Jurkat, Clone E6-1 (cell line): ENCODE results near the gene PDE6D.

Experiments used
- DNase-seq: peaks from one replicate; pipeline ENCODE4 v3.0.0-alpha.2; 2011; ENCODE audit warnings: low read depth, low spot score
- H3K4me3 ChIP-seq: 2 replicates; pipeline ENCODE4 v1.5.1; 2011; ENCODE audit warnings: mild to moderate bottlenecking, low read length, control low read depth, moderate library complexity

The PDE6D gene

DNA sequence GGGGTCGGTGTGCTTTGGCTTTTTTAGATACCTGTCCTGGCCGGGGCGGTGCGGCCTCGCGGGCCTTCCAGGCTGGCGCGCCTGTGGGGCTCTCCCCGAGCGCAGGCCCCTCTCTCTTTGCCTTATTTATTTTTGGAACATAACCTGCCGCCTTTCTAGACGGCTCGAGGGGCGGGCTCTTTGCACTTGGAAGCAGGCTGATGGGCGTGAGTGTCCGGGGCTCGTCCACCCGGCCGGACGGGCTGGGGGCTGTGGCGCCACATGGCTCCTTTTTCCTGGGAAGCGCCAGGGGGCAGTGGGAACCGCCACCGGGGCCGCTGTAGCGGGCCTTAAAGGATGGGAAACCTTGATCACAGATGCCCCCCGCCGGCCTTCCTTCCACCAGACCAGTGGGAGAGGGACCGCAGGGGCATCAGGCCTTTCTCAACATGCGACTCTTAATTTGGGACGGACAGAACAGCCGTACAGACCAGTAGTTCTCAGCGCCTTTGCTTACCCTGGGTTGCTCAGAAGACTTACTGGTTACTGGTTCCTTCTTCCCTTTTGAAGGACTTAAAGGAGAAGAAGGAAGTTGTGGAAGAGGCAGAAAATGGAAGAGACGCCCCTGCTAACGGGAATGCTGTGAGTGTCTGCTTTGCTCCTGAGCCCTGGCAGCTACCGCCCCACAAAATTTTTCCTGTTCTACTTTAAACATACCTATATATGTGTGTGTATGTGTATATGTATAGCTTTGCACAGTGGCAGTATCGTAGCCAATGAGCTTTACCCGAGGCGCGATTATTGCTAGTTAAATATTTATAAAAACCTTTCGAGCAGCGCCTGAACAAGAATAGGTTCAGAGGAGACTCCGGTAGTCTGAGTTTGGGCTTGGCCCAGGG lies 70.0 kb downstream of the PDE6D start:
- DNase-seq: no peak

DNA sequence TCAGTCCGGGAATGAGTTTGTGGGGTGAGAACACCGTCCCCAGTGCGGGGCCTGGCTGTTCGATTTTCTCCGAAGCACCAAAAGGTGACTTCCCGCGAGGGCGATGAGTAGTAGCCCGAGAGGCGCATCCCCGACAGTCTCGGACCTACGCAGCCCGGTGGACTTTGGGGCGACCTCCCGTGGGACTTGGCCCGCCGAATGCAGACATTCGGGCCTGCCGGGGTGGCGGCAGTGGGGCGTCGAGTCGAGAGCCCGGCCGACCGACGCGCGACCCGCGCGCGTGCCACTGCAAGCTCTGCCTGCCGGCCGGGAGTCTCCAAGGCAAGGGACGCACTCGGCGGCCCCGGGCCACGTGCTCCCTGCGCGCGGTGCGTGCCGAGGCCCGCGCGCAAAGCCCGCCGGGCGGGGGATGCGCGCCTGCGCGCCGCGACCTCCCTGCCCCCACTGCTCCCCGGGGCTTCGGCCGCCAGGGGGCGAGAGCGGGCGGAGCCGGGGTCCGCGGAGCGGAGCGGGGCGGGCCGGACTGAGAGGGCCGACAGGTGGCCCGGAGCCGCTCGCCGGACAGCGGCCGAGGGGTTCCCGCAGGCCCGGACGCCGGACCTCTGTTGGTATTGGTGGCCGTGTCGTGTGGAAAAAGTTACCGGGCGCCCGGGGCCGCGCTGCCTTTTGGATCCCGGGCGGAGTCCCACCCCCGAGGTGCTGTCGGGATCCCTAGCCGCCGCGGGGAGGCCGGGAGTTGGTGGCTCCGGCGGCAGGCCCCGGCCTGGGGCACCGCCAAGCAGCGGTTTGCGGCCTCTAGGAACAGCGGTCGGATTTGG lies 70.9 kb downstream of the PDE6D start:
- DNase-seq: peak; percentile 57
- H3K4me3 ChIP-seq: peak overlapping the region; percentile 89

More for the DNA sequence above, 70.0 kb downstream of the PDE6D start:
- peak overlapping the region; percentile 89 for H3K4me3 ChIP-seq

DNA sequence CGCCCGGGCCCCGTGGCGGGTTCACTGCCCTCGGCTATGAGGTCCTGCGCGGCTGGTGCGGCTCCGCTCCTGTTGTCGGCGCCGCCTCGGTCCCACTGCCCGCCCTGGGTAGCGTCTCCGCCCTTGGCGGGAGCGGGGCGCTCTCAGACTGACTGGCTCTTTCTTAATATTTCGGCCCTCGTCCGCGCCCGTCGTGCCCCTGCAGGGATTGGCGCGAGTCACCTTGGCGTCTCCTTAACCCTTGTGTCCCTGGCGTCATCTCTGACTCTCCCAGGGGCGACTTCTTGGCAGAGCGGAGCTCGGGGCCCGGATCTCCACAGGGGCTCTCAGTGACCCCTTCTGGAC lies 71.5 kb downstream of the PDE6D start:
- H3K4me3 ChIP-seq: peak overlapping the region; percentile 89
- DNase-seq: no peak

DNA sequence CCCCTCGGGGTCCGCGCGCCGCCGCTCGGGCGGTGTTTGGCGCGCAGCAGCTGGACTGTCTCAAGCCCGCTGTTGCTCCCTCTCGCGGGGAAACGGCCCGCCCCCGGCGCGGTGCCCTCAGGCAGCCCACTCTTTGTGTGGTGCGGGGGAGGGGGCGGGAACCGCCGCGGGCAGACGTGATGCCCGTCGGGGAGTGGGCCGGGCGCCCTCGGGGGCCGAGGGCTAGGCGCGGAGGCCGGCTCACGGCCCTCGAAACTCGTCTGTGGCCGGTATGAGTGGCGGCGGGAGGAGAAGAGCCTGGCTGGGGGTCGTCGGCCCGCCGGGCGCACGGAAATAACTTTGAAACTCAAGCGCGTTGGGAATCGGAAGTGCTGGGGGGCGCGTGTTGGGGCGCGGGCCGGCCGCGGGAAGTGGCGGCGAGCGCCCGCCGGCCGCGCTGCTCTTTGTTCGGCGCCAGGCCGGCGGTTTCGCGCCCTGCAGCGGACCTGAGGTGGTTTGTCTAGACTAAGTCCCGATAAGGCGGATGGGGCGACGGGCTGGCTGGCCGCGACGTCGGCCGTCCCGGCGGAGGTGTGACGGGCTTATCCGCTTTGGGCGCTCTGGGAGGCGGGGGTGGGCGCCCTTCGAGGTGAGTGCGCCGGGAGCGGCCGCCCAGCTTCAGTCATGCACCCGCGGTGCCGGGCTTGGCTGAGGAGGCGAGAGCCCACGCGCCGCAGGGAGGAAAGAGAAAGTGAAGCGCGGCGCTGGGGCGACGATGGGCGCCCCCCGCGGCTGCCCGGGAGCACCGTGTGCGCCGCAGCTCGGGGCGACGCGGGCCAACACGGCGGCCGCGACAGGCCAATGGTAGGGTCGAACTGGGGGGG lies 72.1 kb downstream of the PDE6D start:
- peak overlapping the region; percentile 89 for H3K4me3 ChIP-seq
- no peak for DNase-seq

DNA sequence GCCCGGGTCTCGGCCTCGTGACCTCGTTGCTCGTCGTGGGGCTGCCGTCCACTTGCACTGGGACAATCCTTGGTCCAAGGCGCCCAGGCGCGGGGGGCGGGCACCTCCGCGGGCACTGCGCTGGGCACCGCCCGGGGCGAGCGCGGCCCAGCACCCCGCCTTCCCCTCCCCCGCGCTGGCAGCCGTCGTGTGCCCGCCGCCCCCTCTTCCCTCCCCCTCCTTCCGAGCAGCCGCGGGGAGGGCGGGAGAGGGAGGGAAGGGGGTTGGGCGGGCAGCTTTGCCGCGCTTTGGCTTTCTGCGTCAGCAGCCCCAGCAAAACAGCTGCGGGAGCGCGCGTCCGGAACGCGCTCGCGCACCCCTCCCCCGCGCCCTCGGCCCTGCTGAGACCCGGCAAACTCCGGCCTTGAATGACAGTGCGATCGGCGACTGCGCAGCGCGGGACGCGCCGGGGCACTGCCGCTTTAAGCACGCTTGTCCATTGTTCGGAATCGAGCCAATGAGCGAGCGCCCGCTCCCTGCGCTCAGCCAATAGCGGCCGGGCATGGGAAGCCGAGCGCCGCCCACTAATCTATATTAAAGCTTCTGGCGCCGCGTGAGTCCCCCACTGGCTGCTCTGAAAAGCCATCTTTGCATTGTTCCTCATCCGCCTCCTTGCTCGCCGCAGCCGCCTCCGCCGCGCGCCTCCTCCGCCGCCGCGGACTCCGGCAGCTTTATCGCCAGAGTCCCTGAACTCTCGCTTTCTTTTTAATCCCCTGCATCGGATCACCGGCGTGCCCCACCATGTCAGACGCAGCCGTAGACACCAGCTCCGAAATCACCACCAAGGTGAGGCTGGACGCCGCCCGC lies 72.9 kb downstream of the PDE6D start, which contains the start of gene PTMA:
Gene PTMA, plus strand, starts transcription at position 599 of the 846 bp plus-strand sequence. Its CDS starts 182 bp downstream, at position 781.
- DNase-seq: peak; percentile 99
- H3K4me3 ChIP-seq: peak within 1 kb of the TSS; percentile 90

DNA sequence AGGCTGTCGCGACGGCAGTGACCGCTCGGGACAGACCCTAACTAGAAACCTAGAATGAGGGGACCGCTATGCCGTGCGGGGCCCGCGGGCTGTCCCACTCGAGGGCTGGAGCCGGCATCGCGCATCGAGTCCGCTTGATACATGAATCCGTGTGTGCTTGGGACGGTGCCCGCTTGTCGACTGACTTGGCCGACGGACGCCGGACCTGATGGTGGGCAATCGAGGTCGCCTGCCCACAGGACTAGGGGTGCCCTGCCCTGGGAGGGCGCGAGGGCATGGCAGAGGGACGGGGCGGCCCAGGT lies 73.5 kb downstream of the PDE6D start:
- H3K4me3 ChIP-seq: peak overlapping the region; percentile 90
- no peak for DNase-seq

DNA sequence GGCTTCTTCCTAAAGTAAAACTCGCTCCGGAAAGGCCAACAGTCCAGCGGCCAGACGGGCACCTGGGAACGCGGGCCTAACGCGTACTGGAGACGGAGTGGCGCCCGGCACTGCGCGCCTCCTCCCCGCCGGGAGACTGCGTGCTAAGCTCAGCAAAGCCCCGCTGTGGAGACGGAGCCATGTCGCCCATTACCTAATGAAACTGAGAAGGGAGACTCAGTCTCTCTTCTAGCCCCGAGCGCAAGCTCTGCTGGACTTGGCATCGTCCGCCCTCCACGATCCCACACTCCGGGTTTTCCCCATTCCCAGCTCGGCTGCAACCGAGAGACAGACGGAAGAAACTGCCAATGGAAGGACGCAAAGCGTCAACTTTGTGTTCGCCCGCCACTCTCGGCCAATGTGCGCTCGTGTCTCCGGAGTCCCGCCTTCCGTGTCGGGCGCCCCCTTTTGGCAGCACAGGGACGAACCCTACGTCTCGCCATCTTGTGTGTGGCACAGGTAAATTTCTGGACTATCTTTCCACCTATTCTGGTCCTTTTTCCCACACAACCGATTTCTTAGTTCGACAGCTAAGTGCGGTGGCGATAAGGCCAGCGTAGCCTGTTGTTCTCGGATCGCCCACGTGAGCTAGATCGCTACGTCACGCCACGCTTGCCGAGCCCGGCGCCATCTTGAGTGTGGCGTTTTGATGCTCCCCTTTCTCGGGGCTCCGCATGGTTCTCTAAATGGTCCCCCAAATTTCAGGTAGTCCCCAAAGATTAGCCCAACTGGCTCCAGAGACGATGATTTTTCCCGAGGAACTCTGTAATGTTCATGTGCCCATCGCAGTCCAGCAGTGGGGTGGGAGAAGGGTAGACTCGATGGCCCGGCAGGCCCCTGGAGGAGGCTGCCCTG lies 74.1 kb downstream of the PDE6D start:
- peak; percentile 98 for DNase-seq

DNA sequence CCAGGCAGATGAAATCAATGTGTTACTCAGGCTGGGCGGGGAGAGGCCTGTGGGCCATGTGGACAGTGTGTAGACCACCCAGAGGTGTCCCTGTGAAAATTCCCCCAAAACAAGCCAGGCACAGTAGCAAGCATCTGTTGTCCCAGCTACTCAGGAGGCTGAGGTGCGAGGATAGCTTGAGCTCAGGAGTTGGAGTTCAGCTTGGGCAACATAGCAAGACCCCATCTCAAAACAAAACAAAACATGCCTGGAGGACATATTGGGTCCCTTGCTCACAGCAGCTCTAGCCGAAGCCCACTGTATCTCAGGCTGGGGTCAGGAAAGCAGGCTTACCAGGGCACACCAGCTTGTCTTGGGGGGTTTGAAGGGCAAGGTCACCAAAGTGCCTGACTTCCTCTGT lies 77.1 kb downstream of the PDE6D start:
- no peak overlapping the region for H3K4me3 ChIP-seq
- no peak for DNase-seq

More for the DNA sequence above, 74.1 kb downstream of the PDE6D start:
- peak overlapping the region; percentile 90 for H3K4me3 ChIP-seq

DNA sequence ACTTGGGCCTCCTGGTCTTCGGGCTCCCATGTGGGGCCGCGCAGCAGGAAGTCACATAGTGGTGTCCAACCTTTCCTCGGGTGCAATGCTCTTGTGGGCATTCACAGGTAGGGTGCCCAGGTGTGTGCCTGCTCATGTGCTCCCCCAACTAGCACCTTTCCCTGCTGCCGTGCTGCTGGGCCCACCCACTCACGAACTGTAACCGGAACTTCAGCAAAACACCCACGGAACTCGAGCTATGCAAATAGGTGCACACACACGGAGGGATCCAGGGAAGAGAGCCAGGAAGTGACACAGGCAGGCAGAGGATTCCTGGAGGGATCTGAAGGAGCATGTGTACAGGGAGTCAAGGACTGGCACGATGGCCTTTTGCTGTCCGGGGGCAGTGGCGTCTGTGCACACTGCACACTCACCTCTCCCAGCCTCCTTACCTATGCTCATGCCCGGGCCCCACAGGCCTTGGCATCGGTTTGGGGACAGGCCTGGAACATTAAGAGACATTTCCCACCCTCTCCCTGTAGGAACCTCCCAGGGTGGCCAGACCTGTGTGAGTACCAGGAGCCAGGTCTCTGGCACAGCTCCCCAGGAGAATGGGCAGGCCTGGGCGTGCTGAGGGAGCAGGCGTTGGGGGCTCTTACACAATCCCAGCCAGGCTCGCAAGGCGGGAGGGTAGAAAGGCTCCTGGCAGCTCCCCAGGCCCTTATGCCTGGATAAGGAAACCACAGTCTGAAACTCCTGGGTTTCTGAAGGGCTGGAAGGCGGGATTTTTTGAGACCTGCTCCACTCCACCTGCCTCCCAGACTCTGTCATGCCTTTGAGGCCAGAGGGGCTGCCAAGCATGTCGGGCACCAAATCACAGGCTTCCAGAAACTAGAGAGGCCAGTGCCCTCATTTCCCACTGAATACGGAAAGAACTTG lies 79.4 kb downstream of the PDE6D start:
- no peak overlapping the region for H3K4me3 ChIP-seq
- no peak for DNase-seq

DNA sequence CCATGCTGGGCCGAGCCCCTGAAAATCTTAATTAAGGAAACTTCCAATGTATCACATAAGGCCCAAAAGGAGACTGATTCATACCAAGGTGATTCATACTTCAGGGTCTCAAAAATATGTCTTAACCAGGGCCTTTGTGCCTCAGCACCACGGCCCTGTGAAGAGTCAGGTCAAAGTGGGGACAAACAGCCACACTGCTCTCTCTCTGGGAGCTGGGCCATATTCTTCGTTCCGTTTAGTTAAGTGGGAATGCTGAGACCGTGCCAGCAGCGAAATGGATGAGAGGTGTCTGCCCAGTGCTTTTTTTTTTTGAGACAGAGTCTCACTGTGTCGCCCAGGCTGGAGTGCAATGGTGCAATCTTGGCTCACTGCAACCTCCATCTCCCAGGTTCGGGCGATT lies 82.1 kb downstream of the PDE6D start:
- no peak for DNase-seq
- H3K4me3 ChIP-seq: no peak overlapping the region

DNA sequence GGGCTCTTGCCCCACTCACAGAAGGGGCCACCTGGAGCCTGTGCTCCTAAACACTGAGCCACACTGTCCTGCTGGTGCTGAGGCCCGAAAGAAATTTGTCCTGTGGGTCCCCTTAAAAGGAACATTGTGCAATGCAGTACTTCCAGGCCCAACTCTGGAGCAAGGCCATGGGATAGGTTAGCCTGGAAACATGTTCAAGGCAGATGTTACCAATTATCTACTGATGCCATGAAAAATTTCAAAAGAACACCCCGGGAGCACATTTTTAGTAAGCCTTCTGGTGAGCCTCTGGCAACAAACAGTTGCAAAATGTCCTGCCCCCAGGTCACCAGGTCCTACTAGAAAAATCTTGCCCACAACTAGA lies 85.1 kb downstream of the PDE6D start:
- no peak overlapping the region for H3K4me3 ChIP-seq
- no peak for DNase-seq

DNA sequence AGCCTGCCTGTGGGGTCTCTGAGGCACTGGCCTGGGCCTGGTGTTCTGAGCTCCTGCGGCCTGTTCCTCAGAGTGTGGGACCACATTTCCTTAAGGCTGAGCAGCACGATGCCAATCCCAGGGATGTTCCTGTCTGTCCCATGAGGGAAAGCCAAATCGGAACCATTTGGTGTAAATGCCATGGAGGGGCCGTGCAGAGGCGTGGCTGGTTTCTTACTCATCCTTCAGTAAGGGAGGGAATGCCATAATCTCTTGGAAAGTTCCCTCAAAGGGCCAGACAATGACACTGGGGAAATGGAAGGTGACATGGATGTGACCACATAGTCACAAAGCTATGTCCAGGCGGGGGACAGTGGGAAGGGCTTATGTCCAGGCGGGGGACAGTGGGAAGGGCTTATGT lies 87.1 kb downstream of the PDE6D start:
- no peak for DNase-seq
- H3K4me3 ChIP-seq: no peak overlapping the region

DNA sequence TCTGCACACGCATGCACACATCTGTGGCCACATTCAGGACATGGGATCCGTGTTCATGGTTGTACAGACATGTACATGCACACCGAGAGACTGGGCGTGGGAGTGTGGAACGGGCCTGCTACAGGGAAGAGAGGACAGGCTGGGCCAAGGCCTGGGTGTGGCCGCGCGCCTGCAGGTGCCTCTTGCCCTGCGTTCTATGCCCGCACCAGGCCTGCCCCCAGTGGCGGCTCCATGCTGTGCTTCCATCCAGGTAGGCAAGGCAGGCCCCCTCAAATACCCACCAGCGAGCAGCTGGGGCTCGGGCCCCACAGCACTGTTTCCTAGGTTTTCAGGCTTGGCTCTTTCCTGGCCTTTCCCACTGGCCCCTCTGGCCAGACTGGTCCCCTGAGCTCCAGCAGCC lies 88.2 kb downstream of the PDE6D start:
- no peak for DNase-seq
- H3K4me3 ChIP-seq: no peak overlapping the region

DNA sequence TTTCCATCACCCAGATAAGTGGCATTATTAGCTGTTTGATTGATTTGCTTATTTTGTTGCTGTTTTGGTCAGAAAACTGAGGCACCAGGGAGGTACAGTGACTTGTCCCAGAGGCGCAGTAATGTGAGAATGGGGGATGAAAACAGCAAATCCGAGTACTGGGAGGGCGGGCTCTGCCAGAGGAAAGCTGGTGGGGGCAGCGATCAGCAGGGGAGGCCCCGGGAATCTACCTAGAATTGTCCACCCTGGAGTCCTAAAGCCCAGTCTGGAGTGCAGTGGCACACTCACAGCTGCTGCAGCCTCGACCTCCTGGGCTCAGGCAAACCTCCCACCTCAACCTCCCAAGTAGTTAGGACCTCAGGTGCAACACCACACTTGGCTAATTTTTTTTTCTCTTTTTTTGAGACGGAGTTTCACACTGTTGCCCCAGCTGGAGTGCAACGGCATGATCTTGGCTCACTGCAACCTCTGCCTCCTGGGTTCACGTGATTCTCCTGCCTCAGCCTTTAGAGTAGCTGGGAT lies 89.8 kb downstream of the PDE6D start:
- no peak for DNase-seq
- H3K4me3 ChIP-seq: no peak overlapping the region

DNA sequence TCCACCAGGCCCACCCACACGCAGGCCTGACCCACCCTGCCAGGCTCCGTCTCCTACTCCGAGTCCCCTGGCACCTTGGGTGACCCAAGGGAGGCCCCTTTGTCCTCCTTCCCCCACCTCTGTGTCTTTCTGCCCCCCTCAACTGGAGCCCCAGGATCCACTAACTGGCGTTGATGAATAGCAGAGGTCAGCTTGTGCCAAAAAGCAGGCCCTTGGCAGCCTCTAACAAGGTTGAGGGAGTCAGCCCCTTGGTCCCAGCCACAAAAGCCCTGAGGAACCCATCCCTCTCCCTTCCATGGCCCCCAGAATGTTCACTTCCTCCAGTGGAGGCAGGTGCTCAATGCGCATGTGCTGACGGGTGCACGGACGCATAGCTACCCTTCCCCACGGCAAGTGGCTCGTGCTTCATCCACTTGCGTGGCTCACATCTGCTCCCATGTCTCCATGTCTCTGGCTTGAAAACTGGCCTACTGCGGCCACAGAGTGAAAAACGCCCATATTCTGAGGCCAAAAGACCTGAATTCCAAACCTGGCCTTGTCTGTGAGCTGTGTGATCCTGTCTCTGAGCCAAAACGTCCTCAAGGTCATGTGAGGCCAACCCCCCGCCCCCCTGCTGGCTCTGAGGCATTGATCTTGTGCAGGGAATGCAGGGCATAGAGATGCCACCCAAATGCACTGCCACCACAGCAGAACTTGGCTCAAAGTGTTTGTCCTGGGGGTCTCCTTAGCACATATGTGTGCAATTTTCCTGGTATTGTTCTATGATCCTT lies 91.8 kb downstream of the PDE6D start:
- DNase-seq: no peak
- no peak overlapping the region for H3K4me3 ChIP-seq

DNA sequence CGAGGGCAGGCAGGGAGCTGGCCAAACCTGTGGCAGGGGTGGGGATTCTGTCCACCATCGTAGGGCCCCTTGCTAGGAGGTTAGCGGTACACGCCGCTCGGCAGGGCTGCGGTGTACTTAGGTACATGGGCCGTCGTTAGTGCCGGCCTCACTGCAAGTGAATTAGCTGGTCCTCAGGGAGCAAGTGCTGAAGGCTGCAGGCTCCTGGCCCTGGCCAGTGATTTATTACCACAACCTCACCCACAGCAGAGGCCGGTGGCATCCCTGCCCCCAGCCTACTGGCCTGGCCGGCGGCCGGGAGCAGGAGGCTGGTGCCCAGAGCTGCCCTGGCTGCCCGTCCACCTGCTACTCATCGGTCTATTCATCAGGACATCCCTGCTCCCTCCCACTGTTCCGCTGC lies 92.4 kb downstream of the PDE6D start:
- DNase-seq: no peak
- no peak overlapping the region for H3K4me3 ChIP-seq
